NOMO-1 treated with dmso at 0.1 percent for 144 hours (cell line): ENCODE results near the gene RNASE12.

Source experiments
- DNase-seq: peaks from one replicate; lab custom pipeline; 2025; ENCODE audit not compliant: unreplicated experiment; lab: John Stamatoyannopoulos, UW

Gene RNASE12

DNA sequence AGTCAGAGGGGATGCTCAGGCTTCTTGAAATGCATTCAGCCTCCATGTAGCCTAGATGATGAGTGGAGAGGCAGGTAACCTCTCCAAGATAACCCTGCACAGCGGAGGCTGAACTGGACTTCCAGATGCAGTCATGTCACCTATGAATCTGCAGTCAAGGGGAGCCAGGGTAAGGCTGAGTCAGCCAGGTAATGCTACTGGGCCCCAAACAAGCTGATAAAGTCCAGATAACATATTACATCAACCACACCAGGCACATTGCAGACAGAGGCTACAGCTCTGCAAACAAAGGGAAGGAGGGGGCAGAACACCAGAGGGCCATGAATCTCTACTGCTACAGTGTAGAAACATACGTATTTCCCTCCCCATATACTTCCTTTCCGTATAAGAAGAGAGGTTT is 44.3 kb downstream of the RNASE12 start:
- DNase-seq: no peak
